ENCODE results near the gene CDH9. TPM values are rescaled to one million over a fixed set of nuclear protein-coding genes. Genes with fewer than 3 reads are reported as not detected.

Gene CDH9
- total RNA-seq, 1 donor from 2014 or later: not detected

DNA sequence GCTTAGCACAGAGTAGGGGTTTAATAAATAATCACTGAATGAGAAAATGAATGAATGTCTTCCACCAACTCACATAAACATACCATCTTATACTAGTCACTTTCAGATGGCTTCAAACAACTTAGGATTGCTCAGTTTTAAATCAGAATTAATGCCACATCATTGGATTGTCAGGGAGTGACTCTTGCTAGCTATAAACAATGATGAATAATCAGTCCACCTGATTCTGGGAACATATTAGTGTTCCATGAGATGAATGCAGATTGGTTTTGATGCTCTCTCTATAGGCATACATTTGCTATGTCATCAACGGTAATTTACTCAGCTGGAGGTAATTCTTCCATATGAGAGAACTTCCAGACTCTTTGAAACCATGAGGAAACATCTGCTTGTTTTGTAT lies 97.4 kb downstream of the CDH9 start:
- H3K9me3 Mint-ChIP-seq: no peaks in the 10 kb centered on the region
- no peak overlapping the region for H3K27ac Mint-ChIP-seq
- intact Hi-C loops (cut with micrococcal nuclease): no loop called here
- no peak overlapping the region for H3K4me3 Mint-ChIP-seq
- H3K4me1 Mint-ChIP-seq (ENCODE audit: low read depth): no peaks in the 10 kb centered on the region
- H3K27me3 Mint-ChIP-seq (ENCODE audit: insufficient read depth): no peaks in the 10 kb centered on the region
- H3K36me3 Mint-ChIP-seq (ENCODE audit: low read depth): no peaks in the 10 kb centered on the region
- no peak for DNase-seq (ENCODE audit: low spot score)

GRCh38 chr5:26932238-26932637 lies 106.1 kb downstream of the CDH9 start:
- intact Hi-C loops (cut with micrococcal nuclease): no loop called here
- no peak for DNase-seq (ENCODE audit: low spot score)
- H3K4me1 Mint-ChIP-seq (ENCODE audit: low read depth): no peaks in the 10 kb centered on the region
- H3K4me3 Mint-ChIP-seq: no peak overlapping the region
- no peaks in the 10 kb centered on the region for H3K27me3 Mint-ChIP-seq (ENCODE audit: insufficient read depth)
- no peaks in the 10 kb centered on the region for H3K36me3 Mint-ChIP-seq (ENCODE audit: low read depth)
- peaks cover 32% of the 10 kb centered on the region for H3K9me3 Mint-ChIP-seq
- H3K27ac Mint-ChIP-seq: no peak overlapping the region

DNA sequence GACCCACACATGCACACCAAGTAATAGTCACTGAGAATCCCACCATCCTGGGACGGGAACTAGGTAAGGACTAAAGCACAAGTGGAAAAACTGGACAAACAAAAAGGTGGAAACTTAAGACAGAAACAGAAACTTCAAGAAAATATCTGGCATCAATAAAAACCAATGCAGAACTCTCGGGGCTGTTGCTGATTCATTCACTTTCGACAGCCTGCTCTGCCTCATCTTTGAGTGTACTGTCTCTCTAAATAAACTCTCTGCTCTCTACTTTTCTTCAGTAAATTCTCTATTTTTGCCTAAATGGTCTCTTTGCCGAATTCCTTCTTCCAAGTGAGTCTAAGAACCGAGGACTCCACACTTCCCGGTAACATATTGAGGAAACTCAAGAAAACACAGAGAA lies 116.9 kb downstream of the CDH9 start:
- H3K4me3 Mint-ChIP-seq: no peak overlapping the region
- DNase-seq (ENCODE audit: low spot score): no peak
- intact Hi-C loops (cut with micrococcal nuclease): no loop called here
- no peaks in the 10 kb centered on the region for H3K27me3 Mint-ChIP-seq (ENCODE audit: insufficient read depth)
- H3K27ac Mint-ChIP-seq: no peak overlapping the region
- no peaks in the 10 kb centered on the region for H3K36me3 Mint-ChIP-seq (ENCODE audit: low read depth)
- peaks cover 41% of the 10 kb centered on the region for H3K9me3 Mint-ChIP-seq
- H3K4me1 Mint-ChIP-seq (ENCODE audit: low read depth): no peaks in the 10 kb centered on the region

DNA sequence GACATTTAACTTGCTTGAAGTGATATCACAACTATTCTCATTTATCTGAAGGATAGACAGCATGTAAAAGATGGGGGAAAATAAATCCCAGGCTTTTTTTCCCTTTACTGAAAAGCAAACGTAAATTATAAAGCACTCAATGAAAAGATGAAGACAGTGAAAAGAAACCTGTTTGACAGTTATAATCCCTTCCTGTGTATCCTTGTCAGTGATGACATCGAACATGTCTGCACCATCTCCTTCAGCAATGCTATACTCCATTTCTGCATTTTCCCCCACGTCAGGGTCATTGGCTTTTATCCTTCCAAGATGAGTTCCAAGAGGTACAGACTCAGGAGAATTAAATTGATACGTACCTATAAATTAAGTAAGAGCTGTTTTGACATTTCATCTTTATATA lies 134.9 kb downstream of the CDH9 start:
- H3K27ac Mint-ChIP-seq: no peak overlapping the region
- H3K9me3 Mint-ChIP-seq: peaks cover 18% of the 10 kb centered on the region
- no peaks in the 10 kb centered on the region for H3K36me3 Mint-ChIP-seq (ENCODE audit: low read depth)
- H3K27me3 Mint-ChIP-seq (ENCODE audit: insufficient read depth): no peaks in the 10 kb centered on the region
- intact Hi-C loops (cut with micrococcal nuclease): no loop called here
- no peak for DNase-seq (ENCODE audit: low spot score)
- no peak overlapping the region for H3K4me3 Mint-ChIP-seq
- no peaks in the 10 kb centered on the region for H3K4me1 Mint-ChIP-seq (ENCODE audit: low read depth)

GRCh38 chr5:26894719-26895263 lies 143.6 kb downstream of the CDH9 start:
- Mint-ChIP-seq H3K9me3 (peaks cover 22% of the 10 kb centered on the region), H3K27ac (no peak overlapping the region), H3K36me3 (ENCODE audit: low read depth) (no peaks in the 10 kb centered on the region), H3K4me3 (no peak overlapping the region), H3K4me1 (ENCODE audit: low read depth) (no peaks in the 10 kb centered on the region), H3K27me3 (ENCODE audit: insufficient read depth) (no peaks in the 10 kb centered on the region)
- no peak for DNase-seq (ENCODE audit: low spot score)
- intact Hi-C loops (cut with micrococcal nuclease): no loop called here

GRCh38 chr5:26893078-26893477 lies 145.3 kb downstream of the CDH9 start:
- no peaks in the 10 kb centered on the region for H3K27me3 Mint-ChIP-seq (ENCODE audit: insufficient read depth)
- peaks cover 13% of the 10 kb centered on the region for H3K9me3 Mint-ChIP-seq
- DNase-seq (ENCODE audit: low spot score): no peak
- no peaks in the 10 kb centered on the region for H3K4me1 Mint-ChIP-seq (ENCODE audit: low read depth)
- H3K36me3 Mint-ChIP-seq (ENCODE audit: low read depth): no peaks in the 10 kb centered on the region
- intact Hi-C loops (cut with micrococcal nuclease): no loop called here
- no peak overlapping the region for H3K27ac Mint-ChIP-seq
- no peak overlapping the region for H3K4me3 Mint-ChIP-seq

DNA sequence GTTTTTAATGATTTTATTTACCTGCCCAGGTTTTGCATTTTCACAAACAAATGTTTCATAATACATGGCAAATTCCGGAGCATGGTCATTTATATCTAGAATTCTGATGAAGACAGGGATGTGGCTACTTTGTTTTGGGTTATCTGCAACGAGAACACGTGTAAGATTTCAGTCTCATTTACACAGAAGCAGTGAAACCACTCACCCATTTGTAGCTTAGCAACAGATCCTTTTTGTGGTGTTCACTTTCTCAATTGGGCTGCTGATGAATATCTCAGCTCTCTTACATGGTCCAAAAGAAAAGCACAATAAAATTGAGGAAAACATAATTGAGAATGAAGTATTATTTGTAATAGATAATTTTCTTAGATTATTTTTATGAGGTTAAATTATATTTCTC lies 148.6 kb downstream of the CDH9 start:
- intact Hi-C loops (cut with micrococcal nuclease): no loop called here

GRCh38 chr5:26884481-26884880 lies 153.9 kb downstream of the CDH9 start:
- peaks cover 6% of the 10 kb centered on the region for H3K9me3 Mint-ChIP-seq
- no peaks in the 10 kb centered on the region for H3K27me3 Mint-ChIP-seq (ENCODE audit: insufficient read depth)
- no peak for DNase-seq (ENCODE audit: low spot score)
- H3K27ac Mint-ChIP-seq: no peak overlapping the region
- intact Hi-C loops (cut with micrococcal nuclease): no loop called here
- no peak overlapping the region for H3K4me3 Mint-ChIP-seq
- H3K36me3 Mint-ChIP-seq (ENCODE audit: low read depth): no peaks in the 10 kb centered on the region
- no peaks in the 10 kb centered on the region for H3K4me1 Mint-ChIP-seq (ENCODE audit: low read depth)

More for the DNA sequence above, 148.6 kb downstream of the CDH9 start:
- Mint-ChIP-seq H3K27me3 (ENCODE audit: insufficient read depth) (no peaks in the 10 kb centered on the region), H3K27ac (no peak overlapping the region), H3K36me3 (ENCODE audit: low read depth) (no peaks in the 10 kb centered on the region), H3K9me3 (no peaks in the 10 kb centered on the region), H3K4me3 (no peak overlapping the region), H3K4me1 (ENCODE audit: low read depth) (no peaks in the 10 kb centered on the region)
- DNase-seq (ENCODE audit: low spot score): no peak

DNA sequence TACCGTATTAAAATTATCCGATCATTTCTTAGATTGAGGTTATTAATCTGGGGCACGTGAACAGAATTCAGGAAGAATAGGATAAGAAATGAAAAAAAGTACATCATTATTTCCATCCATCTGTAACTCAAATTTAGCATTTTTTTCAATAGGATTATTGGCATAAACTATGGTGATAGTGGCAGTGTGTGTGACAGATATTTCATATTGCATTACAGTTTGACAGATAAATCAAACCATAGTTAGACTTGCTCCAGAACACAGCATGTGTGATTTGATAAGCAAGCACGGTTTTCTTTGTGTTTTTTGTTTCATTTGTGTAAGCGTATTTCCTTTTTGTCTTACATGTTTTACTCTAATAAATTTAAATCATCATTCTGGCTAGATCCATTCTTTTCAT lies 155.0 kb downstream of the CDH9 start:
- Mint-ChIP-seq H3K27me3 (ENCODE audit: insufficient read depth) (no peaks in the 10 kb centered on the region), H3K4me3 (no peak overlapping the region), H3K27ac (no peak overlapping the region), H3K9me3 (peaks cover 6% of the 10 kb centered on the region), H3K4me1 (ENCODE audit: low read depth) (no peaks in the 10 kb centered on the region), H3K36me3 (ENCODE audit: low read depth) (no peaks in the 10 kb centered on the region)
- intact Hi-C loops (cut with micrococcal nuclease): no loop called here
- DNase-seq (ENCODE audit: low spot score): no peak

DNA sequence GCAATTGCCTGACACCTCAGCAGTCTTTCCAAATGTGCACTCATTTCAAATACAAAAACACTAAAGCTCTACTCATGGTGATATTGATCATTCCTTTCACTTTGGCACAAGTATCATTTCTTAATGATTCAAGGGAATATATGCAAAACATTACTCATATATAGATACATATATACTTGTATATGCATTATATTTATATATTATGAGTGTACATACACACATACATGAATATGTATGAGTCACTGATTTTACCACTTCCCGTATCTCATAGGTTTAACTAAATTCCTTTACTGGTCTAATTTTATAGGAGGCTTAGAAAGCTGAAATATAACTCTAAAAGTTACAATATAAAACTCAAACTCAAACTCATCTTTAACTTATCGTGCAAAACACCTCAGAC lies 156.5 kb downstream of the CDH9 start:
- Mint-ChIP-seq H3K27me3 (ENCODE audit: insufficient read depth) (no peaks in the 10 kb centered on the region), H3K36me3 (ENCODE audit: low read depth) (no peaks in the 10 kb centered on the region), H3K4me1 (ENCODE audit: low read depth) (no peaks in the 10 kb centered on the region), H3K4me3 (no peak overlapping the region), H3K9me3 (peaks cover 6% of the 10 kb centered on the region), H3K27ac (no peak overlapping the region)
- DNase-seq (ENCODE audit: low spot score): no peak
- intact Hi-C loops (cut with micrococcal nuclease): no loop called here

DNA sequence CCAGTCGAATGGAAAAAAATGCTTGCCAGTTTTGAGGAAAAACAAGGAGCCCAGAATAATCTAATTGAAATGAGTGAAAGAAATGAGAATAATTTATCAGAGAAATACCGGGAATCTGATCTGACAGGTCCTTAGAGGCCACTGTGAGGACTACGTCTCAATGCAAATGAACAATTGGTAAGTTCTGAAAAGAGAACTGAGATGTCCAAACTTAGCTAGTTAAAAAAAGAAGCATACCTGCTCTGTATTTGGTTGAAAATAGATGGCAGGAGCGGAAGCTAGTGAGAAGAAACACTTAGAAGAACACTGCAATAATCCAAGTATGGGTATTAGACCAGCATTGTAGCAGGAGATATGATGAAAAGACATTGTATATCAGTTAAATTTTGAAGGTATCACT lies 161.2 kb downstream of the CDH9 start:
- intact Hi-C loops (cut with micrococcal nuclease): no loop called here
- Mint-ChIP-seq H3K4me3 (no peak overlapping the region), H3K4me1 (ENCODE audit: low read depth) (no peaks in the 10 kb centered on the region), H3K9me3 (peaks cover 5% of the 10 kb centered on the region), H3K36me3 (ENCODE audit: low read depth) (no peaks in the 10 kb centered on the region), H3K27me3 (ENCODE audit: insufficient read depth) (no peaks in the 10 kb centered on the region), H3K27ac (no peak overlapping the region)
- no peak for DNase-seq (ENCODE audit: low spot score)

DNA sequence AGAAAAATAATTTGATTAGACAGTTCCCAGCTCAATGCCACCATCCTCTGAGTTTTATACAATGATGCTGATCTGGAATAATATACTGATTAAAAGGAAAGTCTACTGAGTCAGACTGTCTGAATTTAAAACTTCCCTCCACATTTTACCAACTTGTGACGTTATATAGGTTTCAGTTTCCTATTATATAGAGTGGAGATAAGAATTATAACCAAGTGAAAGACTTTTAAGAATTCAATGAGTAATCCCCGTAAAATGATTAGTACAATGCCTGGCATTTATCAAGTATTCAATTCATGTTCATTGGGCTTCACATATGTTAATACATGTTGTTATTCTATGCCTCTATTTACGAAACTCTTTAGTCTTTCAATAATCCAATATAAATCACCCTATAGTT lies 166.0 kb downstream of the CDH9 start:
- no peak overlapping the region for H3K4me3 Mint-ChIP-seq
- peaks cover 5% of the 10 kb centered on the region for H3K9me3 Mint-ChIP-seq
- no peaks in the 10 kb centered on the region for H3K4me1 Mint-ChIP-seq (ENCODE audit: low read depth)
- no peak overlapping the region for H3K27ac Mint-ChIP-seq
- no peaks in the 10 kb centered on the region for H3K27me3 Mint-ChIP-seq (ENCODE audit: insufficient read depth)
- H3K36me3 Mint-ChIP-seq (ENCODE audit: low read depth): no peaks in the 10 kb centered on the region
- no peak for DNase-seq (ENCODE audit: low spot score)
- intact Hi-C loops (cut with micrococcal nuclease): no loop called here

GRCh38 chr5:26869781-26870180 lies 168.6 kb downstream of the CDH9 start:
- Mint-ChIP-seq H3K9me3 (peaks cover 5% of the 10 kb centered on the region), H3K27ac (no peak overlapping the region), H3K27me3 (ENCODE audit: insufficient read depth) (no peaks in the 10 kb centered on the region), H3K4me1 (ENCODE audit: low read depth) (no peaks in the 10 kb centered on the region), H3K4me3 (no peak overlapping the region), H3K36me3 (ENCODE audit: low read depth) (no peaks in the 10 kb centered on the region)
- intact Hi-C loops (cut with micrococcal nuclease): no loop called here
- no peak for DNase-seq (ENCODE audit: low spot score)

- Mint-ChIP-seq H3K27me3 (ENCODE audit: insufficient read depth) (no peaks in the 10 kb centered on the region), H3K27ac (no peak overlapping the region), H3K4me3 (no peak overlapping the region), H3K4me1 (ENCODE audit: low read depth) (no peaks in the 10 kb centered on the region), H3K9me3 (peaks cover 5% of the 10 kb centered on the region), H3K36me3 (ENCODE audit: low read depth) (no peaks in the 10 kb centered on the region)
- no peak for DNase-seq (ENCODE audit: low spot score)
- intact Hi-C loops (cut with micrococcal nuclease): no loop called here
Measured at GRCh38 chr5:26868504-26868903, 169.9 kb downstream of the CDH9 start.
